Kidney (tissue), 14 donors: ENCODE measurements around the gene LRRC8E. TPM values are rescaled to one million over a fixed set of nuclear protein-coding genes. Genes with fewer than 3 reads are reported as not detected.

Source experiments
- DNase-seq, 5 donors: peaks; one replicate each; pipeline ENCODE4 v3.0.0-alpha.2; 2013 to 2020
- FAIRE-seq: peaks from 2 replicates; lab custom pipeline; 2012; peaks lifted over from hg19 to GRCh38; lab: Jason Lieb, UNC
- H3K27ac ChIP-seq, 2 donors: one replicate each; pipeline ENCODE4 v1.7.0; 2013; ENCODE audit warnings: low read depth in 2 of 2, low read length in 2 of 2, inconsistent platforms in 1 of 2
- H3K27me3 ChIP-seq: one replicate; pipeline ENCODE4 v1.7.1; 2013; ENCODE audit warnings: low read length, inconsistent platforms; ENCODE audit not compliant: control insufficient read depth, insufficient read depth
- H3K36me3 ChIP-seq, 3 donors: one replicate each; pipeline versions ENCODE4 v1.7.0 to v1.7.1; 2013; ENCODE audit warnings: low read length in 3 of 3, control low read depth in 1 of 3, inconsistent platforms in 1 of 3; ENCODE audit not compliant: insufficient read depth in 3 of 3, control insufficient read depth in 2 of 3
- H3K4me1 ChIP-seq, 3 donors: one replicate each; pipeline versions ENCODE4 v1.7.0 to v1.7.1; 2013; ENCODE audit warnings: low read length in 3 of 3, inconsistent platforms in 1 of 3, low read depth in 1 of 3; ENCODE audit not compliant: control insufficient read depth in 2 of 3, insufficient read depth in 2 of 3
- H3K4me3 ChIP-seq, 3 donors: one replicate each; pipeline versions ENCODE4 v1.7.0 to v1.8.1; 2013; ENCODE audit warnings: low read length in 3 of 3, control low read depth in 1 of 3, inconsistent platforms in 1 of 3
- H3K9ac ChIP-seq, 3 donors: one replicate each; pipeline versions ENCODE4 v1.7.0 to v1.7.1; 2013; ENCODE audit warnings: low read length in 3 of 3, control low read depth in 1 of 3, inconsistent platforms in 1 of 3
- H3K9me3 ChIP-seq, 3 donors: one replicate each; pipeline versions ENCODE4 v1.7.0 to v1.7.1; 2013; ENCODE audit warnings: low read length in 3 of 3, control low read depth in 1 of 3, inconsistent platforms in 1 of 3; ENCODE audit not compliant: control insufficient read depth in 2 of 3, insufficient read depth in 1 of 3
- CTCF ChIP-seq: IDR thresholded peaks from 3 replicates; pipeline ENCODE4 v1.5.1; 2012; ENCODE audit warnings: mild to moderate bottlenecking, moderate library complexity, borderline replicate concordance; ENCODE audit not compliant: insufficient read depth; ENCODE audit errors: extremely low read depth
- intact Hi-C: fragments of 100-400 bp; cut with DNase I; formaldehyde crosslinking; loops from one replicate; pipeline ENCODE4 v1.11.1; 2022
- polyA plus RNA-seq: library from polyadenylated mRNA; stranded (reverse); fragments of 350-450 nt; fragmentation: Illumina TruSeq; extraction: RNeasy Lipid Tissue Mini Kit (QIAGEN cat#74804); gene quantifications from one replicate; pipeline ENCODE4 v1.2.3, GENCODE V29; 2014; ENCODE audit warnings: low read depth, low replicate concordance; ENCODE audit not compliant: insufficient read depth
- total RNA-seq: library from RNA; stranded (reverse); fragmentation: NEBNext Ultra II Directional; extraction: Animal tissue kit (Norgen Biotek cat#: 25700); gene quantifications from one replicate; pipeline ENCODE4 v1.2.1, GENCODE V29; 2021
- donor health status: control.
- donor health status: control.
- donor health status: control.
- donor health status: control.
- donor health status: control.
- donor health status: DM: yes; HTN: yes; CAD: no.
- donor health status: Normal renal cell carcinoma (clear cell type).

Gene LRRC8E
- total and polyA plus RNA-seq, 2 donors from 2014 or later: 2.2 to 9.1 TPM

GRCh38 chr19:7846155-7846646 lies 42.1 kb upstream of the LRRC8E start:
- H3K36me3 ChIP-seq: no peaks in the 10 kb centered on the region
- FAIRE-seq: no peak
- H3K4me1 ChIP-seq: peaks cover 0 to 8% (median 0%) of the 10 kb centered on the region in 3 donors
- no peak for TF ChIP-seq CTCF
- H3K9me3 ChIP-seq: peaks cover 0 to 6% (median 0%) of the 10 kb centered on the region in 3 donors
- H3K9ac ChIP-seq: no peak overlapping the region
- H3K27me3 ChIP-seq: no peaks in the 10 kb centered on the region
- H3K27ac ChIP-seq: no peak overlapping the region
- DNase-seq: no peak
- intact Hi-C loops: no loop called here
- H3K4me3 ChIP-seq: no peak overlapping the region

- no peak overlapping the region for H3K4me3 ChIP-seq
- H3K4me1 ChIP-seq: peaks cover 0 to 8% (median 0%) of the 10 kb centered on the region in 3 donors
- H3K36me3 ChIP-seq: no peaks in the 10 kb centered on the region
- intact Hi-C loops: no loop called here
- H3K9ac ChIP-seq: no peak overlapping the region
- FAIRE-seq (no peak), DNase-seq (peak in 1 of 5 donors; percentile 70)
- H3K27ac ChIP-seq: no peak overlapping the region
- peaks cover 0 to 3% (median 0%) of the 10 kb centered on the region in 3 donors for H3K9me3 ChIP-seq
- no peaks in the 10 kb centered on the region for H3K27me3 ChIP-seq
- no peak for TF ChIP-seq CTCF
Observed at GRCh38 chr19:7847664-7848063, 40.6 kb upstream of the LRRC8E start.

GRCh38 chr19:7848779-7849457 lies 39.4 kb upstream of the LRRC8E start:
- Histone ChIP-seq H3K9ac (no peak overlapping the region), H3K27ac (no peak overlapping the region), H3K9me3 (no peaks in the 10 kb centered on the region), H3K36me3 (no peaks in the 10 kb centered on the region), H3K4me1 (peaks cover 0 to 7% (median 0%) of the 10 kb centered on the region in 3 donors), H3K4me3 (no peak overlapping the region), H3K27me3 (no peaks in the 10 kb centered on the region)
- TF ChIP-seq CTCF: no peak
- intact Hi-C loops: no loop called here
- FAIRE-seq (no peak), DNase-seq (peak in 1 of 5 donors; percentile 75)
